ENCODE data around the gene GZF1.

GZF1 gene

DNA sequence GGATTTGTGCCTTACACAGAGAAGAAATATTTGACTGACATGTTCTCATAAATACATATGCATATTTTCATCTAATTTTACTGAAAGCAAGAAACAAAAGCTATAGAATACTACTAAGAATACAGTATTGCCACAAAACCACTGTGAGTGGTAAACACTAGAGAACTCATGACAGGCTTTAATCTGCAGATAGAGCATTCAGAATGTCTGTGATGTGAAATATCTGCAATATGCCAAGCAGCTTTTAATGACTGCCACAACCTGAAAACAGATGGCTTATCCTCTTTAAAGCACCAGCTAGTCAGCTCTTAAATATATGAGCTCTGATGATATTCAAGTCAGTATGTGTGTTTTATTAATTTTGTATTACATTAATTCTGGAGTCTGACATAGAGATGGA, 55.9 kb downstream of the GZF1 start:
- H3K79me2 ChIP-seq (ENCODE audit: control insufficient read depth, insufficient read depth, low read length, unreplicated experiment): peaks cover 77% of the 10 kb centered on the region

DNA sequence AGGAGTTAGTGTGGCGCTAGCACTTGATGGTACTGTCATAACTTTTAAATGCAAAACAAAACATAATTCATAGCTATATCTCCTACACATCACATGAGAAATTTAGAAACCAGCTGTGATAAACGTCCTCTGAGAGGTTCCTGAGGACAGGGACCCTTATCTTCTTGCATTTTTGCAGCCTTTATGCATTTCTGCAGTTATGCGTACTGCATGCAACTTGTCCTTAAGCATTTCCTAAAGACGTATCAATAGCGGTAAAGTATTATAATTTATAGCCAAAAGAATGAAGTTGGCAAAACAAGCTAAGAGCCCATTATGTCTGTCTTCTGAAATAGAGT, 57.6 kb downstream of the GZF1 start:
- no peaks in the 10 kb centered on the region for H3K36me3 ChIP-seq (ENCODE audit: insufficient read depth, low read length)
- peak overlapping the region; percentile 43 for H2AFZ ChIP-seq (ENCODE audit: low read length, unreplicated experiment)
- peak overlapping the region; percentile 80 for H3K4me3 ChIP-seq (ENCODE audit: low read depth, low read length)
- peak overlapping the region; percentile 78 for H3K27ac ChIP-seq (ENCODE audit: low read depth, low read length)
- peaks cover 60% of the 10 kb centered on the region for H3K79me2 ChIP-seq (ENCODE audit: control insufficient read depth, insufficient read depth, low read length, unreplicated experiment)
- H3K4me1 ChIP-seq (ENCODE audit: control insufficient read depth, insufficient read depth, low read length, unreplicated experiment): peaks cover 7% of the 10 kb centered on the region
- 0 out of 2 replicates have a peak, but pooled peaks cover under 1% of the 10 kb centered on the region for H3K27me3 ChIP-seq (ENCODE audit: insufficient read depth, low read length)

More for the DNA sequence above, 55.9 kb downstream of the GZF1 start:
- Histone ChIP-seq H3K4me3 (ENCODE audit: low read depth, low read length) (no peak overlapping the region), H2AFZ (ENCODE audit: low read length, unreplicated experiment) (no peak overlapping the region), H3K4me1 (ENCODE audit: control insufficient read depth, insufficient read depth, low read length, unreplicated experiment) (peaks cover 7% of the 10 kb centered on the region), H3K27ac (ENCODE audit: low read depth, low read length) (no peak overlapping the region), H3K27me3 (ENCODE audit: insufficient read depth, low read length) (no peaks in the 10 kb centered on the region), H3K36me3 (ENCODE audit: insufficient read depth, low read length) (no peaks in the 10 kb centered on the region)

DNA sequence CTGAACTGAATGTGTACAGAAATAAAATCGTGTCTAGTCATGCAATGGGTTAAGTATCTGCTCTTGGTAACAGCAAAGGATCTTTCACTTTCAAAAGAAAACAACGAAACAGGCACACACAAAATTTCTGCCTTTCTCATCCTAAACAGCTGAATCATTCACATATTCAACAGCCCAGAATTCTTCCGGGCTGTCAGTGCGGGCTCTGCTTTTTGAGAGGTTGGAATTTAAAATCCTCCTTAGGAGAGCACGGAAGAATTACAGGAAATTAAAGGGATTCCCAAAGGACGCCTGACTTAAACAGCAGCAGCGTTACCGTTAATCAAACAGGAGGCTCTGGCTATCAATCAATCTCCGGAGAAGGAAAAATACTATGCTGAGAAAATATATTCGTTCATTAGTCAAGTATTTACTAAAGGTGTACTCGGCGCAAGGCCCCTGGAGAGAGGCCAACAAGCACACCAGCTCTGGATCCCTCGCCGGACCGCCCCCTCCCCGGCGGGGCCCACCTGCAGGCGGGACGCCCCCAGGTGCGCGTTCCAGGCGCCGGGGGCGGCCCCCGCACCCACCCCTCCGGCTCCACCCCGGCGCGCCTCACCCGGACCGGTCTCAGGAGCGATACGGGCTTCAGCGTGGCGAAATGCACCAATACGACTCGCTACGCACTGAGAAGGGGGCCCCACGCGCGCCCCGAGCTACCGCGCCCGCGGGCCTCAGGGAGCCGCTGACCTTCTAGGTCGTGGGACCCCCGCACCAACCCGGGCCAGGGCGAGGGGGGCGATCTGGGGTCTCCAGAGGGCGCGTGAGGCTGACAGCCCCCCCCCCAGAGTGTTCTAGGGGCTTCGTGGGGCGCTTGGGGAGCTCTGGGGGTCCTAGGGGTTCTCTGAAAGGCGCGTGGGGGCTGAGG, 58.3 kb downstream of the GZF1 start:
- Histone ChIP-seq H3K4me1 (ENCODE audit: control insufficient read depth, insufficient read depth, low read length, unreplicated experiment) (peaks cover 7% of the 10 kb centered on the region), H3K27ac (ENCODE audit: low read depth, low read length) (peak overlapping the region; percentile 78), H3K36me3 (ENCODE audit: insufficient read depth, low read length) (no peaks in the 10 kb centered on the region), H2AFZ (ENCODE audit: low read length, unreplicated experiment) (peak overlapping the region; percentile 43), H3K27me3 (ENCODE audit: insufficient read depth, low read length) (0 out of 2 replicates have a peak, but pooled peaks cover 5% of the 10 kb centered on the region), H3K79me2 (ENCODE audit: control insufficient read depth, insufficient read depth, low read length, unreplicated experiment) (peaks cover 55% of the 10 kb centered on the region), H3K4me3 (ENCODE audit: low read depth, low read length) (peak overlapping the region; percentile 80)

DNA sequence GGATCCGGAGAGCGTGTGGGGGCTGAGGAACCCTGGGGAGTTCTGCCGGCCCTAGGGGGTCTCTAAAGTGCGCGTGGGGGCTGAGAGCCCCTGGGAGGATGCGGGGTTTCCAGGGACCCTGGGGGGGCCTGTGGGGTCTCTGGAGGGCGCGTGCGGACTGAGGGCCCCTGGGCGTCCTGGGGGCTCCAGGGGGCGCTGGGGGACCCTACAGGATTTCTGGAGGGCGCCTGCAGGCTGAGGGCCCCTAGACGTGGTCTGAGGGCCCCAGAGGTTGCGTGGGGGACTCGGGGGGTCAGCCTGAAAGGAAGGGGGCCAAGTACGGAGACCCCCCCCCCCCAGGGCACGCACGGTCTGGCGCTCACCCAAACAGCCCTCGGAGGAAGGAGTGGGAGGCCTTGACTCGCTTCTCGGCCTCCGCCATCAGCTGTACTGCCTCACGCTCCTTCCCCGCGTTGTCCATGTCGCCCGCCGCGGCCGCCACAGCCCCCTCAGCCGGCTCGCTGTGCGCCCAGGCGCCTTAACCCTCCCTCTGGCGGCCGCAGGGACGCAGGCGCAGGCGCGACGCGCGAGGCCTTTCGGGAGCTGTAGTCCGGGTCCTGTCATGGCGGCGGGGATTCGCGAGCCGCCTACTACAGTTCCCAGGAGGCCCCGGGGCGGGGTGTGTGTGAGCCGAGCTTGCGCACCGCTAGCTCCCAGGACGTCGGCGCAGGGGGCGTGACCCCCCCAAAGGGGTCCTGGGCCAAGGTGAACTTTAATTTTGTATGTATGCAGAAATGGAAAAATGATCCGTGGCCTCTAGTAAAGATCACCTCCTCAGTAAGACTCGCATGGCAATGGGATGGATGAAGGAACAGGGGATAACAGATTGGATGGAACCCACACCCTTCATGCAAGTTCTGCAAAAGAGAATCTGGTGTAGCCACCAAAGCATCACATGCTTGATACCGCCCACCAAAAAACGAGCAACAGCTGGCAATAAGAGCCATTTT, 59.3 kb downstream of the GZF1 start, which contains the start of gene NAPB:
Gene NAPB (minus strand): TSS at position 546 of the 989 bp plus-strand sequence. CDS start 86 bp downstream, at position 460.
- Histone ChIP-seq H3K27me3 (ENCODE audit: insufficient read depth, low read length) (0 out of 2 replicates have a peak, but pooled peaks cover 5% of the 10 kb centered on the region), H2AFZ (ENCODE audit: low read length, unreplicated experiment) (peak within 1 kb of the TSS; percentile 97), H3K36me3 (ENCODE audit: insufficient read depth, low read length) (no peaks in the 10 kb centered on the region), H3K4me3 (ENCODE audit: low read depth, low read length) (peak within 1 kb of the TSS; percentile 80), H3K4me1 (ENCODE audit: control insufficient read depth, insufficient read depth, low read length, unreplicated experiment) (peaks cover 7% of the 10 kb centered on the region), H3K79me2 (ENCODE audit: control insufficient read depth, insufficient read depth, low read length, unreplicated experiment) (peaks cover 45% of the 10 kb centered on the region), H3K27ac (ENCODE audit: low read depth, low read length) (peak within 1 kb of the TSS; percentile 78)

All from ACC112 (cell line).